HepG2 (cell line): ENCODE measurements around the gene LAMB4. TPM values are rescaled to one million over a fixed set of nuclear protein-coding genes. Genes with fewer than 3 reads are reported as not detected.

Experiments
- ATAC-seq: fragments of 200-7000 bp; cut with Tn5 transposase; 3 replicates; pipeline ENCODE4 v1.9.1; 2020; ENCODE audit warnings: mild to moderate bottlenecking, moderate library complexity
- BruUV-seq: library from RNA; stranded (reverse); fragments of 400-500 nt; replicated peaks from 2 replicates; lab custom pipeline; 2021; lab: Mats Ljungman, UMichigan
- CTCF ChIA-PET: fragments of 300-600 bp; formaldehyde crosslinking; extraction: SDS; loops from one replicate; lab custom pipeline; 2021; ENCODE audit warnings: low total read pairs, inconsistent platforms, low intra/inter-chr PET ratio; lab: Yijun Ruan, JAX
- POLR2A ChIA-PET: fragments of 350-600 bp; sonication (Branson Sonifier 250); formaldehyde crosslinking; loops from one replicate; lab custom pipeline; 2020; ENCODE audit warnings: antibody characterized with exemption, inconsistent platforms; lab: Yijun Ruan, JAX
- DNase-seq: peaks from one replicate; pipeline ENCODE4 v3.0.0-alpha.2; 2015; ENCODE audit warnings: low spot score
- FAIRE-seq: peaks from 3 replicates; lab custom pipeline; 2011; peaks lifted over from hg19 to GRCh38; lab: Jason Lieb, UNC
- H2AFZ ChIP-seq: one replicate; pipeline ENCODE4 v1.6.1; 2011; ENCODE audit warnings: low read length, inconsistent platforms
- H3K27ac ChIP-seq: fragments of 300-600 bp; 3 replicates; pipeline ENCODE4 v1.8.0; 2011; ENCODE audit warnings: mixed run types, mild to moderate bottlenecking, mixed read lengths, low read length, inconsistent platforms; ENCODE audit not compliant: insufficient read depth; ENCODE audit errors: extremely low read length
- H3K27me3 ChIP-seq, 2 experiments: fragments of 200-600 bp in 1 of 2; 2 replicates in 1 of 2; 3 replicates in 1 of 2; pipeline versions ENCODE4 v1.6.0 to v1.8.0; 2011; ENCODE audit warnings: low read length in 2 of 2, mild to moderate bottlenecking in 2 of 2, moderate library complexity in 2 of 2, inconsistent platforms in 1 of 2; ENCODE audit not compliant: insufficient read depth in 2 of 2, control insufficient read depth in 1 of 2
- H3K36me3 ChIP-seq, 2 experiments: fragments of 200-600 bp in 1 of 2; replicated peaks in 1 of 2; 2 replicates in 1 of 2; 3 replicates in 1 of 2; pipeline versions ENCODE4 v1.5.1 to v1.8.0; 2011; ENCODE audit warnings: low read length in 2 of 2, inconsistent platforms in 1 of 2; ENCODE audit not compliant: insufficient read depth in 2 of 2, control insufficient read depth in 1 of 2
- H3K4me1 ChIP-seq: 2 replicates; pipeline ENCODE4 v1.5.1; 2012; ENCODE audit warnings: low read length, inconsistent platforms; ENCODE audit not compliant: insufficient read depth
- H3K4me2 ChIP-seq: 2 replicates; pipeline ENCODE4 v1.6.0; 2011; ENCODE audit warnings: low read depth, low read length, inconsistent platforms
- H3K4me3 ChIP-seq, 3 experiments: fragments of 200-600 bp in 1 of 3; sonication (generic), shearing (Covaris generic) in 1 of 3; replicated peaks in 1 of 3; 2 replicates each; pipeline ENCODE4 v1.5.1; 2011 to 2016; ENCODE audit warnings: low read length in 3 of 3, inconsistent platforms in 2 of 3, low read depth in 2 of 3, mild to moderate bottlenecking in 2 of 3, control low read depth in 1 of 3, mixed read lengths in 1 of 3; ENCODE audit not compliant: insufficient read depth in 1 of 3
- H3K79me2 ChIP-seq: one replicate; pipeline ENCODE4 v1.6.1; 2011; ENCODE audit warnings: low read length, inconsistent platforms; ENCODE audit not compliant: insufficient read depth
- H3K9ac ChIP-seq: 2 replicates; pipeline ENCODE4 v1.6.0; 2011; ENCODE audit warnings: mild to moderate bottlenecking, low read depth, low read length, inconsistent platforms; ENCODE audit not compliant: insufficient read depth
- H3K9me3 ChIP-seq: 2 replicates; pipeline ENCODE4 v1.5.1; 2012; ENCODE audit warnings: mild to moderate bottlenecking, low read length
- H4K20me1 ChIP-seq: 2 replicates; pipeline ENCODE4 v1.6.0; 2011; ENCODE audit warnings: inconsistent platforms, mild to moderate bottlenecking, low read length, moderate library complexity; ENCODE audit not compliant: insufficient read depth
- FOXM1 ChIP-seq: sonication (generic); formaldehyde crosslinking; IDR thresholded peaks from 2 replicates; pipeline ENCODE4 v1.5.0; 2020; ENCODE audit warnings: missing genetic modification reagents
- MEIS2 ChIP-seq: sonication (generic); formaldehyde crosslinking; IDR thresholded peaks from 2 replicates; pipeline ENCODE4 v1.9.0; 2021; ENCODE audit warnings: mild to moderate bottlenecking, missing genetic modification reagents
- NFE2L2 ChIP-seq: fragments of 150-350 bp; IDR thresholded peaks from 2 replicates; pipeline ENCODE4 v1.6.1; 2014; ENCODE audit warnings: low read length
- NR2F1 ChIP-seq, 2 experiments: fragments of 450-650 bp in 1 of 2; formaldehyde crosslinking in 1 of 2; IDR thresholded peaks; 2 replicates each; pipeline versions ENCODE4 v1.5.0 to v1.6.1; 2016 to 2020; ENCODE audit warnings: mild to moderate bottlenecking in 1 of 2, missing compliant biosample characterization in 1 of 2, missing genetic modification reagents in 1 of 2, moderate library complexity in 1 of 2
- NR3C1 ChIP-seq: sonication (generic); formaldehyde crosslinking; IDR thresholded peaks from 2 replicates; pipeline ENCODE4 v1.4.0; 2020; ENCODE audit warnings: missing genetic modification reagents
- PHF21A ChIP-seq: sonication (generic); formaldehyde crosslinking; IDR thresholded peaks from 2 replicates; pipeline ENCODE4 v1.5.0; 2020; ENCODE audit warnings: mild to moderate bottlenecking, missing genetic modification reagents
- RXRA ChIP-seq: sonication (generic); formaldehyde crosslinking; IDR thresholded peaks from 2 replicates; pipeline ENCODE4 v1.5.1; 2020; ENCODE audit warnings: missing genetic modification reagents
- SMARCC2 ChIP-seq: fragments of 450-650 bp; IDR thresholded peaks from 2 replicates; pipeline ENCODE4 v1.6.1; 2017; ENCODE audit warnings: antibody characterized with exemption, mild to moderate bottlenecking
- SP2 ChIP-seq: sonication (generic); formaldehyde crosslinking; IDR thresholded peaks from 2 replicates; pipeline ENCODE4 v1.5.1; 2020; ENCODE audit warnings: mild to moderate bottlenecking, missing genetic modification reagents
- SRF ChIP-seq: IDR thresholded peaks from 2 replicates; pipeline ENCODE4 v1.6.1; 2011; ENCODE audit warnings: mild to moderate bottlenecking, low read depth, low read length, moderate library complexity
- ZNF747 ChIP-seq: sonication (generic); formaldehyde crosslinking; IDR thresholded peaks from 2 replicates; pipeline ENCODE4 v1.8.1; 2023; ENCODE audit warnings: missing genetic modification reagents, mild to moderate bottlenecking, borderline replicate concordance
- ZNF773 ChIP-seq: sonication (generic); formaldehyde crosslinking; IDR thresholded peaks from 2 replicates; pipeline ENCODE4 v1.4.0; 2020; ENCODE audit warnings: missing genetic modification reagents, borderline replicate concordance
- WGBS: methylation state at CpG from one replicate; pipeline ENCODE4 v1.1.6; 2017; ENCODE audit warnings: low lambda C conversion rate; 5-methylcytosine and 5-hydroxymethylcytosine counted together
- in situ Hi-C: cut with HindIII; loops from 2 replicates; pipeline ENCODE4 v1.10.0; 2017; ENCODE audit warnings: low pct_unique_long_range_greater_than_20kb; ENCODE audit not compliant: extremely low pct_ligation_motif_present
- intact Hi-C: fragments of 100-400 bp; cut with micrococcal nuclease; formaldehyde crosslinking; loops from one replicate; pipeline ENCODE4 v1.10.0; 2022; ENCODE audit not compliant: unreplicated experiment
- polyA plus RNA-seq, 8 experiments: library from polyadenylated mRNA; depleted of rRNA in 3 of 8; stranded (reverse) in 7 of 8; unstranded in 1 of 8; fragments of >200 nt; fragmentation: Illumina TruSeq in 4 of 8; extraction: Trizol in 4 of 8; gene quantifications; 2 replicates each; pipeline versions ENCODE4 v1.2.1 to v1.2.3, GENCODE V29; 2011 to 2016; ENCODE audit warnings: low read depth in 4 of 8, missing spikeins in 1 of 8, mixed read lengths in 1 of 8; ENCODE audit not compliant: insufficient read depth in 1 of 8
- total RNA-seq, 5 experiments: library from RNA; depleted of rRNA; stranded (reverse); fragments of >200 nt; fragmentation: Illumina TruSeq; extraction: Trizol; gene quantifications; 2 replicates each; pipeline ENCODE4 v1.2.3, GENCODE V29; 2016; ENCODE audit warnings: low read depth in 1 of 5
- TF ChIP-seq, protein P1 (sequence below): IDR thresholded peaks from 2 replicates; pipeline ENCODE4 v1.6.1; 2016; ENCODE audit warnings: missing biosample characterization, missing genetic modification reagents, low read depth

Gene LAMB4
- total and polyA plus RNA-seq, 2 of the 13 experiments (the other 11 are each of a cell fraction or from before 2014, with no cell fraction given), result 0.05 TPM; not detected in 1

DNA sequence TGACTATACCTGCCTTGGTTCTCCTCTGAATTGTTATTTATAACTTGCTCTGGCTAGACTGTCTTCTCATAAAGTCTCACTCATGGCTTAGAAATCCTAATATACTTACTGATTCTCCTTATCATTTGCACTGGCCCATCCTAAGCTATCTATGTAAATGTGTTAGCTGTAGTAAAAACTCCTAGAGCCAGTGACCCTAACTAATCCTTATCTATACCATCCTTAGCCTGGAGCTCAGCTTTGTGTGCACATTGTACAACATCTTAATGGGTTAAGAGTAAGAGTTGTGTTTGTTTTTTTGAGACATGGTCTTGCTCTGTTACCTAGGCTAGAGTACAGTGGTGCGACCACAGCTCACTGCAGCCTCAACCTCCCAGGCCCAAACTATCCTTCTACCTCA lies 40.8 kb downstream of the LAMB4 start:
- Histone ChIP-seq H3K27ac (no peak overlapping the region), H3K27me3 (no peaks in the 10 kb centered on the region), H3K4me2 (no peak overlapping the region), H4K20me1 (no peaks in the 10 kb centered on the region), H3K9me3 (no peaks in the 10 kb centered on the region), H3K79me2 (no peaks in the 10 kb centered on the region), H2AFZ (no peak overlapping the region), H3K4me3 (no peak overlapping the region), H3K4me1 (peaks cover 34% of the 10 kb centered on the region), H3K9ac (no peak overlapping the region), H3K36me3 (no peaks in the 10 kb centered on the region)
- TF ChIP-seq, protein P1, sequence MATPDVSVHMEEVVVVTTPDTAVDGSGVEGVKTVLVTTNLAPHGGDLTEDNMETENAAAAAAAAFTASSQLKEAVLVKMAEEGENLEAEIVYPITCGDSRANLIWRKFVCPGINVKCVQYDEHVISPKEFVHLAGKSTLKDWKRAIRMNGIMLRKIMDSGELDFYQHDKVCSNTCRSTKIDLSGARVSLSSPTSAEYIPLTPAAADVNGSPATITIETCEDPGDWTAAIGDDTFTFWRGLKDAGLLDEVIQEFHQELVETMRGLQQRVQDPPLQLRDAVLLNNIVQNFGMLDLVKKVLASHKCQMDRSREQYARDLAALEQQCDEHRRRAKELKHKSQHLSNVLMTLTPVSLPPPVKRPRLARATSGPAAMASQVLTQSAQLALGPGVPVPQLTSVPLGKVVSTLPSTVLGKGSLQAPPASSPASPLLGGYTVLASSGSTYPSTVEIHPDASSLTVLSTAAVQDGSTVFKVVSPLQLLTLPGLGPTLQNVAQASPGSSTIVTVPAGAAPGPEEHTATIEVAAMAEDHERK, result no peak
- TF ChIP-seq SP2 (no peak), NR2F1 (CRISPR knock-in tag; IDR thresholded peaks at IDR 0.05) (no peak), MEIS2 (CRISPR knock-in tag) (no peak), NFE2L2 (no peak), FOXM1 (no peak), RXRA (CRISPR knock-in tag) (no peak), ZNF747 (CRISPR knock-in tag) (no peak), NR3C1 (CRISPR knock-in tag) (no peak), SMARCC2 (no peak), PHF21A (CRISPR knock-in tag) (no peak), ZNF773 (CRISPR knock-in tag) (no peak), SRF (no peak)
- no peak for DNase-seq
- POLR2A ChIA-PET, result no interaction called here
- intact Hi-C loops, result no loop called here
- in situ Hi-C loops, result no loop called here
- ATAC-seq, result no peak
- CTCF ChIA-PET, result no interaction called here
- FAIRE-seq, result no peak
- BruUV-seq, result no TSS peak
- WGBS, result 80% methylated on average over 1 of the region's 1 CpG
